Mesodermal cell (in vitro differentiated cells): Measurements from ENCODE around the gene GPR27.

Experiments used
- H3K27ac ChIP-seq: 2 replicates; pipeline ENCODE4 v1.7.0; 2013; ENCODE audit warnings: mild to moderate bottlenecking, low read depth, low read length, moderate library complexity; ENCODE audit not compliant: severe bottlenecking
- H3K36me3 ChIP-seq: 2 replicates; pipeline ENCODE4 v1.7.1; 2013; ENCODE audit warnings: mild to moderate bottlenecking, low read length, moderate library complexity; ENCODE audit not compliant: control insufficient read depth, insufficient read depth
- H3K4me1 ChIP-seq: one replicate; pipeline ENCODE4 v1.7.1; 2013; ENCODE audit warnings: mild to moderate bottlenecking, low read length; ENCODE audit not compliant: insufficient read depth, control insufficient read depth, poor library complexity, severe bottlenecking
- H3K4me3 ChIP-seq: 2 replicates; pipeline ENCODE4 v1.7.0; 2013; ENCODE audit warnings: low read length, control low read depth, mild to moderate bottlenecking; ENCODE audit not compliant: insufficient read depth, poor library complexity, severe bottlenecking; ENCODE audit errors: extremely low read depth
- H3K9me3 ChIP-seq: 2 replicates; pipeline ENCODE4 v1.7.1; 2013; ENCODE audit warnings: mild to moderate bottlenecking, low read length, moderate library complexity; ENCODE audit not compliant: control insufficient read depth
- WGBS, 2 experiments: methylation state at CpG; one replicate each; pipeline ENCODE4 v1.1.5; 2013; ENCODE audit warnings: missing lambda C conversion rate in 2 of 2; ENCODE audit not compliant: insufficient coverage in 2 of 2; 5-methylcytosine and 5-hydroxymethylcytosine counted together

The GPR27 gene

DNA sequence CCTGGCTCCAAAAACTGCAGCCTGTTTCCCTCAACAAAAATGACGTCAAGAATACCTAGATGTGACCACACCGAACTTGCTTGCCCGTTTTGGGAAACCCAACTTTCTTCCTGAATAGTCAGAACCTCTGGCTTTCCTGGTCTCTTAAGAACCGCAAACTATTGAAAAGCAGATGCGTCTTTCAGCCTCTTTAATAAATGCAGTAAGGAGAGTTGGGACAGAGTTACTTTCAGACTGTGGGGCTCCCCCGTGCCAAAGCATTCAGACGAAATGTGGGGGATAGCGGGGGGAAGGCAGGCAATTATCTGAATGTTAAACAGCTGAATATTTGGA, 32.5 kb downstream of the GPR27 start:
- H3K9me3 ChIP-seq: no peaks in the 10 kb centered on the region
- H3K36me3 ChIP-seq: no peaks in the 10 kb centered on the region
- H3K27ac ChIP-seq: no peak overlapping the region
- H3K4me1 ChIP-seq: no peaks in the 10 kb centered on the region
- 30 to 41% methylated on average over 8 of the region's 8 CpGs for WGBS, 2 experiments
- H3K4me3 ChIP-seq: no peak overlapping the region

GRCh38 chr3:71786551-71786950, 32.9 kb downstream of the GPR27 start:
- Histone ChIP-seq H3K4me1 (no peaks in the 10 kb centered on the region), H3K27ac (no peak overlapping the region), H3K36me3 (no peaks in the 10 kb centered on the region), H3K4me3 (no peak overlapping the region), H3K9me3 (no peaks in the 10 kb centered on the region)
- WGBS, 2 experiments: 38 to 61% methylated on average over 3 of the region's 6 CpGs

DNA sequence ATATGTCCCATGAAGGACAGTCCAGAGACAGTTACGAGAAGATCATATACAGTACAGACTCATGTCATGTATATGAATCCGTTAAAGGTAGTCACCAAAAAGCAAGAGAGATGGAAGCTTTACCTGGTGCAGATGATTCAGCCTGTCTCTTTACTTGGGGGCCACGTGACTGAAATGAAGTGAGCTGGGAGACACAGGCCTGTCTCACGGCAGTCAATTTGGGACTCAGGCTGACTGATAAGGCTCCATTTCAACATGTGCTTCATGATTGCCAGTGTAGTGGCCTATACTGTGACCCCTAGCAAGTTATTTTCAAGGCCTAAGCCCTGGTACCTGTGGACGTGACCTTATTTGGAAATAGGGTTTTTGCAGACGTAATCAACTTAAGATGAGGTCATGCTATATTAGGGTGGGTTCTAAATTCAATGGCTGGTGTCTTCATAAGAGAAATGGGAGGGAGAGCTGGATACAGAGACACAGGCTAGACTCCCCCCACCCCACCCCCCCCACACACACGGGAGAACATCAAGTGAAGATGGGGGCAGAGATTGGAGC, 34.3 kb downstream of the GPR27 start:
- 82 to 97% methylated on average over 4 to 6 of the region's 7 CpGs for WGBS, 2 experiments
- no peaks in the 10 kb centered on the region for H3K4me1 ChIP-seq
- no peak overlapping the region for H3K27ac ChIP-seq
- H3K9me3 ChIP-seq: no peaks in the 10 kb centered on the region
- no peaks in the 10 kb centered on the region for H3K36me3 ChIP-seq
- H3K4me3 ChIP-seq: no peak overlapping the region

DNA sequence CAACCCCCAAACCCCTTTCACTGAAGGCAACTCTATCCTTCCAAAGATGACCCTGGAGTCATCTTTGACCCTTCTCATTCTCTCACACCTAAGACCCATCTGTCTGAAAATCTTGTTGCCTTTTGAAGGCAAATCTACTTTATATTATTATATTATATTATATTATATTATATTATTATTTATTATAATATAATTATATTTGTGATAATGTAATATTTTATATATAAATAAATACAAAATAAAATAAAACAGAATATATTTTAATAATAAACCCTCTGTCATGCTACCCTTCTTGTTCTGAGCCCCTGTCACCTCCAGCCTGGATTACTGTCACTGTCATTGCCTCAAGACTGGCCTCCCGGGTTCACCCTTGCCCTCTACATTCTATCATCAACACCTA, 36.3 kb downstream of the GPR27 start:
- H3K9me3 ChIP-seq: no peaks in the 10 kb centered on the region
- no peaks in the 10 kb centered on the region for H3K36me3 ChIP-seq
- no peaks in the 10 kb centered on the region for H3K4me1 ChIP-seq
- H3K27ac ChIP-seq: no peak overlapping the region
- WGBS, 2 experiments: 57 to 100% methylated on average over 1 of the region's 1 CpG
- no peak overlapping the region for H3K4me3 ChIP-seq

DNA sequence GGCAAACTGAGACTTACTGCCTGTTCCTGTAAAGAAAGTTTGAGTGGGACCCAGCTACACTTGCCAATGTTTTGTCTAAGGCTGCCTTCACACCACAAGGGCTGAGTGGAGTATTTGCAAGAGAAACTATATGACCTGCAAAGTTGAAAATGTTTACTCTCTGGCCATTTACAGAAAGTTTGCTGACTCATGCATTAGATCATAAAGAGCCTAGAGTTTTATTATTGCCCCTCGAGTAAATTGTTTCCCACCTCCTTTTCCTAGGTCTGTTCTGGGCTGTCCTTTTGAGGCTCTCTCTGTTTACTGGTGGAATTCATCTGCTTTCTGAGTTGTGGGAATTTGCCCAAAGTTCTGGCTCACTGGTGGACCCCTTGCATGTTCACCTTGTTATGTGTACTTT, 38.0 kb downstream of the GPR27 start:
- no peaks in the 10 kb centered on the region for H3K9me3 ChIP-seq
- WGBS, 2 experiments: 78% methylated on average over 1 of the region's 1 CpG; no CpG with 5 or more reads in 1 of the 2 experiments
- no peaks in the 10 kb centered on the region for H3K4me1 ChIP-seq
- no peak overlapping the region for H3K27ac ChIP-seq
- no peaks in the 10 kb centered on the region for H3K36me3 ChIP-seq
- no peak overlapping the region for H3K4me3 ChIP-seq

DNA sequence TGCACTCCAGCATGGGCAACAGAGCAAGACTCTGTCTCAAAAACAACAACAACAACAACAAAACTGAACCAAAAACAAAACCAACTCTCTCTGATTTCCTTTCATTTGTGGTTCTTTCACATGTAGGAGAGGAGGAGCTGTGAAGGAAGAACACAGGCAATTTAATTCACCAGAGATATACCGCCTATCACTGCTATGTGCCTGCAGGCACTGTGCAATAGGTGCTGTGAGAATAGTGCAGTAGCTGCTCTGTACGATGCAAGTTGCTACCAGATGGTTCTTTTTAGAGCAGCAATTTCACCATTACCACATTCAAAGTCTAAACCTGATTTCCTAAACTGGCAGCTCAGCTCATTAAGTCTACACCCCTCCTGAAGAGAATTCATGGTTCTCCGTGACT, 42.6 kb downstream of the GPR27 start:
- WGBS, 2 experiments: 83 to 100% methylated on average over 1 to 2 of the region's 3 CpGs
- no peaks in the 10 kb centered on the region for H3K9me3 ChIP-seq

GRCh38 chr3:71797455-71797854, 43.8 kb downstream of the GPR27 start:
- H3K4me1 ChIP-seq: no peaks in the 10 kb centered on the region
- no peak overlapping the region for H3K4me3 ChIP-seq
- no peak overlapping the region for H3K27ac ChIP-seq
- no peaks in the 10 kb centered on the region for H3K9me3 ChIP-seq
- no peaks in the 10 kb centered on the region for H3K36me3 ChIP-seq
- WGBS, 2 experiments: 90 to 93% methylated on average over 6 to 7 of the region's 7 CpGs

More for the DNA sequence above, 42.6 kb downstream of the GPR27 start:
- no peak overlapping the region for H3K4me3 ChIP-seq
- no peak overlapping the region for H3K27ac ChIP-seq
- no peaks in the 10 kb centered on the region for H3K4me1 ChIP-seq
- H3K36me3 ChIP-seq: no peaks in the 10 kb centered on the region

DNA sequence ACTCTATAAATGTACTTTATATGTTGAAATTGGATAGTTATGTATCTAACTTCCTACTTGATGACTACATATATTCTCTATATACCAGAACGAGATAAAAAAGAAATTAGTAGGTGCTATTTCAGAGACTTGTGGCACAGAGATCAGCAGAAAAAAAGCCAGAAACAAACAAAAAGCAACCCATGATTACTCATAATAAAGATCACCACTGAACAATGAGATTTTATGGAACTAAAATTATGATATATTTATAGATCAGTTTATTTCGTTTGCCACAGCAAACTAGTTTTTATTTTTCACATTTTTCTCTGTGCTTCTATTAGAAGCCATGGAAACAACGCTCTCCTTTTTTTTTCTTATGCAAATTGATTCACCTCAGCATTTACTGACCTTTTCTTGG, 46.4 kb downstream of the GPR27 start:
- no peak overlapping the region for H3K27ac ChIP-seq
- no CpG with 5 or more reads among the region's 3 CpGs for WGBS, 2 experiments
- H3K36me3 ChIP-seq: no peaks in the 10 kb centered on the region
- H3K4me1 ChIP-seq: no peaks in the 10 kb centered on the region
- H3K4me3 ChIP-seq: no peak overlapping the region
- no peaks in the 10 kb centered on the region for H3K9me3 ChIP-seq

DNA sequence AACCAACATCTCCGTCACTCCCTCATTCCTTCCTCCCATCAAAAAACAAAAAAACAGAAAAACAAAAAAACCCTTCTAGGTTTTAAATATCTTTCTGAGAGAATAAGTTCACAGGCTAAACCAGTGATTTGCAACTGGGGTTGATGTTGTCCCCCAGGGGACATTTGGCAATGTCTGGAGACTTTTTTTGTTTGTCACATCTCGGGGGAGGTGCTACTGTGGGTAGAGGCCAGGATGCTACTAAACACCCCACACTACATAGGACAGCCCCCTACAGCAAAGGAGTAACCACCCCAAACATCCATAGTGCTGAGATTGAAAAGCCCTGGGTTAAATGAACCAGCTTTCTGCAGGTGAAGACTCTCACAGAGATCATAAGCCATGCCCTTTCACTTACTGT, 48.3 kb downstream of the GPR27 start:
- WGBS, 2 experiments: 100% methylated on average over 1 of the region's 2 CpGs; no CpG with 5 or more reads in 1 of the 2 experiments
- Histone ChIP-seq H3K9me3 (no peaks in the 10 kb centered on the region), H3K27ac (no peak overlapping the region), H3K36me3 (no peaks in the 10 kb centered on the region), H3K4me3 (no peak overlapping the region), H3K4me1 (no peaks in the 10 kb centered on the region)

- H3K36me3 ChIP-seq: no peaks in the 10 kb centered on the region
- H3K27ac ChIP-seq: no peak overlapping the region
These were observed 49.6 kb downstream of the GPR27 start for GRCh38 chr3:71803248-71803647.

DNA sequence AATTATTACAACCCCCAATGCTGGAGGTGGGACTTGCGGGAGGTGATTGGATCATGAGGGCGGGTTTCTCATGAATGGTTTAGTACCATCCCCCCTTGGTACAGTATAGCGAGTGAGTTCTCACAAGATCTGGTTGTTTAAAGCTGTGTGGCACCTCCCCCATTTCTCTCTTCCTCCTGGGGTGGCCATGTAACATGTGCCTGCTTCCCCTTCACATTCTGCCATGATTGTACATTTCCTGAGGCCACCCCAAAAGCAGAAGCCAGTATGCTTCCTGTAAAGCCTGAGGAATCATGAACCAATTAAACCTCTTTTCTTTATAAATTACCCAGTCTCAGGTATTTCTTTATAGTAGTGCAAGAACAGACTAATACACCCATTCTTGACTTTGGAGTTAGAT, 51.5 kb downstream of the GPR27 start:
- 83 to 93% methylated on average over 1 to 3 of the region's 3 CpGs for WGBS, 2 experiments
- Histone ChIP-seq H3K27ac (no peak overlapping the region), H3K4me1 (no peaks in the 10 kb centered on the region), H3K36me3 (no peaks in the 10 kb centered on the region), H3K9me3 (no peaks in the 10 kb centered on the region), H3K4me3 (no peak overlapping the region)

More at GRCh38 chr3:71803248-71803647, 49.6 kb downstream of the GPR27 start:
- Histone ChIP-seq H3K9me3 (no peaks in the 10 kb centered on the region), H3K4me3 (no peak overlapping the region), H3K4me1 (no peaks in the 10 kb centered on the region)
- 89% methylated on average over 3 of the region's 3 CpGs for WGBS, 2 experiments
